ENCODE data around the gene ASB2.

The ASB2 gene

GRCh38 chr14:93960774-93961438, 15.5 kb downstream of the ASB2 start:
- FAIRE-seq, result no peak

GRCh38 chr14:93960108-93960475, 16.3 kb downstream of the ASB2 start:
- FAIRE-seq, result no peak

GRCh38 chr14:93959239-93960107, 16.9 kb downstream of the ASB2 start:
- FAIRE-seq, result no peak

GRCh38 chr14:93958567-93959238, 17.7 kb downstream of the ASB2 start:
- FAIRE-seq, result no peak

GRCh38 chr14:93957751-93958566, 18.4 kb downstream of the ASB2 start:
- no peak for FAIRE-seq

GRCh38 chr14:93957333-93957710, 19.0 kb downstream of the ASB2 start:
- FAIRE-seq, result no peak

- no peak for FAIRE-seq
These were observed 19.6 kb downstream of the ASB2 start for GRCh38 chr14:93956514-93957332.

GRCh38 chr14:93955850-93956481, 20.4 kb downstream of the ASB2 start:
- no peak for FAIRE-seq

GRCh38 chr14:93954900-93955849, 21.2 kb downstream of the ASB2 start:
- no peak for FAIRE-seq

GRCh38 chr14:93954516-93954830, 21.9 kb downstream of the ASB2 start:
- FAIRE-seq, result no peak

- FAIRE-seq, result no peak
These were observed 22.4 kb downstream of the ASB2 start for GRCh38 chr14:93953739-93954515.

GRCh38 chr14:93953263-93953662, 23.1 kb downstream of the ASB2 start:
- FAIRE-seq, result no peak

- no peak for FAIRE-seq
These were observed 23.5 kb downstream of the ASB2 start for GRCh38 chr14:93952829-93953228.

GRCh38 chr14:93951635-93952540, 24.5 kb downstream of the ASB2 start:
- FAIRE-seq, result no peak

GRCh38 chr14:93950948-93951634, 25.3 kb downstream of the ASB2 start:
- FAIRE-seq, result no peak

GRCh38 chr14:93949511-93950075, 26.8 kb downstream of the ASB2 start:
- no peak for FAIRE-seq

GRCh38 chr14:93947282-93947681, 29.1 kb downstream of the ASB2 start:
- FAIRE-seq, result no peak
